Esophagus (tissue), 2 donors: ENCODE measurements around the gene PLEKHG2. TPM values are rescaled to one million over a fixed set of nuclear protein-coding genes. Genes with fewer than 3 reads are reported as not detected.

ENCODE experiments used
- H3K27ac ChIP-seq, 2 donors: one replicate each; pipeline ENCODE4 v1.5.1; 2013; ENCODE audit warnings: low read depth in 2 of 2, mild to moderate bottlenecking in 2 of 2, inconsistent platforms in 1 of 2, low read length in 1 of 2, moderate library complexity in 1 of 2
- H3K27me3 ChIP-seq, 2 donors: one replicate each; pipeline ENCODE4 v1.6.1; 2013; ENCODE audit warnings: low read length in 2 of 2, control low read depth in 1 of 2, mild to moderate bottlenecking in 1 of 2; ENCODE audit not compliant: insufficient read depth in 2 of 2, control insufficient read depth in 1 of 2
- H3K36me3 ChIP-seq, 2 donors: one replicate each; pipeline ENCODE4 v1.6.1; 2013; ENCODE audit warnings: low read length in 1 of 2; ENCODE audit not compliant: control insufficient read depth in 2 of 2, insufficient read depth in 2 of 2
- H3K4me1 ChIP-seq, 2 donors: one replicate each; pipeline ENCODE4 v1.6.1; 2013; ENCODE audit warnings: low read length in 1 of 2; ENCODE audit not compliant: control insufficient read depth in 2 of 2, insufficient read depth in 2 of 2
- H3K4me3 ChIP-seq, 2 donors: one replicate each; pipeline ENCODE4 v1.5.1; 2013; ENCODE audit warnings: low read length in 2 of 2, mild to moderate bottlenecking in 2 of 2, low read depth in 1 of 2, moderate library complexity in 1 of 2
- H3K9me3 ChIP-seq, 2 donors: one replicate each; pipeline ENCODE4 v1.6.1; 2013; ENCODE audit warnings: mild to moderate bottlenecking in 2 of 2, low read depth in 1 of 2, low read length in 1 of 2, moderate library complexity in 1 of 2; ENCODE audit not compliant: control insufficient read depth in 2 of 2, insufficient read depth in 1 of 2
- WGBS, 2 donors: extraction: QIAGEN DNeasy Blood & Tissue Kit; methylation state at CpG; one replicate each; pipeline ENCODE4 v1.1.7; 2013; 5-methylcytosine and 5-hydroxymethylcytosine counted together
- polyA plus RNA-seq, 2 donors: library from polyadenylated mRNA; stranded (reverse); fragments of 200-250 nt; gene quantifications; one replicate each; pipeline ENCODE4 v1.2.3, GENCODE V29; 2013
- donor health status: healthy with polysubstance abuse.
- donor health status: Bipolar disorder and iron deficiency.

The PLEKHG2 gene
- polyA plus RNA-seq, 2 donors, result 3.8 to 9.2 TPM

DNA sequence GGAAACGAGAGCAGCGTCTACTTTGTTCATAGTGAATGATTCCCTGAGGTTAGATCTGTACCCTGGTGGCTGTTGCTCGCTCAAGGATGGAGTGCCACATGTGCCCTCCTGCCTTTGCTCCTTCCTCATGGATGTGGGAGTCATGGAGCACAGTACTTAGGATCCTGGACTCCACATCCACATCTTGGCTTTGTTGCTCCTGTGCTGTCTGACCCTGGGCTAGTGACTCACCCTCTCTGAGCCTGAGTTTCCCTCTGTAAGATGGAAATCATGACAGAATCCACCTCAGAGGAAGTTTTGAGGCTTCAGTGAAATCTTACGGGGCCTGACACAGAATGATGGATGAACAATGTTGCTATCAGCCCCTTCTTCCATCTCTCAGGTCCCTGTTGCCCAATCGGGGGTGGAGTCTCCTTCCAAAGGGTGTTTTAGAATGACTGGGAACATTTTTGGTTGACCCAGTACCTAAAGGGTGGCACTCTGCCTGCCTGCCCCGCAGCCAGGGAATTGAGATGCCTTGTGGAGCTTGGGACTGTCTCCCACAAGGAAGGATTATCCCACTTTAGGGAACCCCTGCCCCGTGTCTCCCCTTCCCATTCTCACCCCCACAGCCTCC, 58.4 kb downstream of the PLEKHG2 start:
- H3K4me1 ChIP-seq, result no peaks in the 10 kb centered on the region
- no peak overlapping the region for H3K27ac ChIP-seq
- no peak overlapping the region for H3K4me3 ChIP-seq
- H3K27me3 ChIP-seq, result no peaks in the 10 kb centered on the region
- no peaks in the 10 kb centered on the region for H3K9me3 ChIP-seq
- H3K36me3 ChIP-seq, result peaks cover 49 to 91% of the 10 kb centered on the region in 2 donors
- WGBS, 2 donors, result 84 to 85% methylated on average over 7 of the region's 7 CpGs

DNA sequence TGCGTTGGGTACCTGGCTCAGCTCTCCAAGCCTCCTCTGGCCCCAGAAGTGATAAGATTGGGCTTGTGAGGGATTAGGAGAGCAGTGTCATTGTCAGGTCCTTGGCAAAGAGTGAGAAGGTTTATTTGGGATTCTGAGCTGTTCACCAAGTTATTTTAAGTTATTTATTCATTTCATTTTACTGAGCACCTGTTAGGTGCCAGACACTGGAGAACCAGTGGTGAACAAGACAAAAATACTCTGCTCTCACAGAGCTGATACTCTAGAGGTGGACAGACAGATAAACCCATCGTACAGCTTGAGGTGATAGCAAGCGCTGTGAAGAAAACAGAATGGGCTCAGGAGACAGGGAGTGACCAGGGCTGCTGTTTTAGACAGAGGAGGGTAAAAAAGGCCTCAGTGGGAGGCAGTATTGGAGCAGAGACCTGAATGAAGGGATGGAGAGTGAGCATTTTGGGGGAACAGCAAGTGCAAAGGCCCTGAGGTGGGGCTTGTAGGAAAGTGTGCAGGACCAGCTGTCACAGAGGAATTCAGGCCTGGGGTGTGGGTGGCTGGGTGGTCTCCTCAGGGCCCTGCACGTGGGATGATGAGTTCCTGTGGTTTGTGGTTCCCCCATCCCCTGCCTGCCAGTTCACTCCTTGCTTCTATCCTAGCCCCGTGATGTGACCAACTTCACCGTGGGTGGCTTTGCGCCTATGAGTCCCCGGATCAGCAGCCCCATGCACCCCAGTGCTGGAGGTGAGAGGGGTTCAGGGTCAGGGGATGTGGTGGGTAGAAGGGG, 59.5 kb downstream of the PLEKHG2 start:
- H3K4me3 ChIP-seq, result no peak overlapping the region
- H3K27me3 ChIP-seq, result no peaks in the 10 kb centered on the region
- WGBS, 2 donors, result 84 to 85% methylated on average over 8 of the region's 8 CpGs
- no peaks in the 10 kb centered on the region for H3K4me1 ChIP-seq
- H3K27ac ChIP-seq, result no peak overlapping the region
- H3K9me3 ChIP-seq, result no peaks in the 10 kb centered on the region
- H3K36me3 ChIP-seq, result peaks cover 42 to 86% of the 10 kb centered on the region in 2 donors

DNA sequence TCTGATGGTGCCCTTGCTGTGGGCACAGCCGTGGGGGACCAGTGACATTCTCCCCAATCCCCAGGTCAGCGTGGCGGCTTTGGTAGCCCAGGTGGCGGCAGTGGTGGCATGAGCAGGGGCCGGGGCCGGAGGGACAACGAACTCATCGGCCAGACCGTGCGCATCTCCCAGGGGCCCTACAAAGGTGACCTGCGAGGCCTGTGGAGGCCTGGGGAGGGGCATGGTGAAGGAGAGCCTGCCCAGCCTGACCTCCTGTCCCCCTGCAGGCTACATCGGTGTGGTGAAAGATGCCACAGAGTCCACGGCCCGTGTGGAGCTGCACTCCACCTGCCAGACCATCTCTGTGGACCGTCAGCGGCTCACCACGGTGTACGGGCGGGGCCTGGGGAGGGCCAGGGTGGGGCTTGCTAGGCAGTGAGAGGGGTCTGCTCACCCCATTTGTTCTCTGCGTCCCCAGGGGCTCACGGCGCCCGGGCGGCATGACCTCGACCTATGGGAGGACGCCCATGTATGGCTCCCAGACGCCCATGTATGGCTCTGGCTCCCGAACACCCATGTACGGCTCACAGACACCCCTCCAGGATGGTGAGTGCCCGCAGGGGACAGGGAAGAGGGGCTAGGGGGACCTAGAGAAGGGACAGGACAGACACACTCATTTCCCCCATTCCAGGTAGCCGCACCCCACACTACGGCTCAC, 60.4 kb downstream of the PLEKHG2 start:
- Histone ChIP-seq H3K4me3 (no peak overlapping the region), H3K36me3 (peaks cover 42 to 80% of the 10 kb centered on the region in 2 donors), H3K4me1 (no peaks in the 10 kb centered on the region), H3K27me3 (no peaks in the 10 kb centered on the region), H3K9me3 (no peaks in the 10 kb centered on the region), H3K27ac (no peak overlapping the region)
- 86 to 88% methylated on average over 27 to 32 of the region's 32 CpGs for WGBS, 2 donors

GRCh38 chr19:39473443-39473960, 61.0 kb downstream of the PLEKHG2 start:
- Histone ChIP-seq H3K9me3 (no peaks in the 10 kb centered on the region), H3K4me1 (no peaks in the 10 kb centered on the region), H3K4me3 (no peak overlapping the region), H3K27me3 (no peaks in the 10 kb centered on the region), H3K27ac (no peak overlapping the region), H3K36me3 (peaks cover 37 to 74% of the 10 kb centered on the region in 2 donors)
- 84 to 87% methylated on average over 11 of the region's 11 CpGs for WGBS, 2 donors

- H3K27ac ChIP-seq, result no peak overlapping the region
- no peaks in the 10 kb centered on the region for H3K4me1 ChIP-seq
- H3K36me3 ChIP-seq, result peaks cover 35 to 67% of the 10 kb centered on the region in 2 donors
- no peaks in the 10 kb centered on the region for H3K27me3 ChIP-seq
- H3K4me3 ChIP-seq, result no peak overlapping the region
- H3K9me3 ChIP-seq, result no peaks in the 10 kb centered on the region
- WGBS, 2 donors, result 47 to 48% methylated on average over 9 of the region's 9 CpGs
These were observed 61.7 kb downstream of the PLEKHG2 start for GRCh38 chr19:39474139-39474620.

DNA sequence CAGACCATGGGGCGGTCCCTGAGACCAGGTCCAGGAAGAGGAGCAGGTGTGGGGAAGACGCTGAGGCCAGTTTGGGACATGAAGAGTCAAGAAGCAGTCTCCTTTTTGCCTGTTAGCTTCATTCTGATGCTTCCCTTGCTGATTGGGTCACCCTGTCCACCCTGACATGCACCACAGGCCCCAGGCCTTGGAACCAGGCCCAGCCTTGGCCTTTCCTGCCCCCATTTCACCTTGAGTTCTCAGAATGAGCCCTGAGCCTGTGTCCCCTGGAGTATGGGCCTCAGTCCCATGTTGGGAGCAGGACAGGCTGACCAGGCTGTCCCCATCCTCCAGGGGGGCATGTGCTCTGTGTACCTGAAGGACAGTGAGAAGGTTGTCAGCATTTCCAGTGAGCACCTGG, 63.3 kb downstream of the PLEKHG2 start:
- Histone ChIP-seq H3K36me3 (peaks cover 28 to 53% of the 10 kb centered on the region in 2 donors), H3K4me1 (no peaks in the 10 kb centered on the region)
- 85 to 92% methylated on average over 2 of the region's 2 CpGs for WGBS, 2 donors

More for the DNA sequence above, 63.3 kb downstream of the PLEKHG2 start:
- no peaks in the 10 kb centered on the region for H3K27me3 ChIP-seq
- H3K9me3 ChIP-seq, result no peaks in the 10 kb centered on the region
- no peak overlapping the region for H3K27ac ChIP-seq
- no peak overlapping the region for H3K4me3 ChIP-seq

Other genes starting within 250 kb of the PLEKHG2 start
- 100 to 1,000 TPM; 296 to 510 TPM for gene NCCRP1, start 215.7 kb upstream of the PLEKHG2 start, polyA plus RNA-seq
- gene SYCN, start 208.4 kb upstream of the PLEKHG2 start, polyA plus RNA-seq, result under 1 TPM in 1 of 2 donors, not detected in 1; 0.22 TPM
- not detected for gene IFNL3, start 167.7 kb upstream of the PLEKHG2 start, polyA plus RNA-seq
- not detected for gene IFNL4, start 163.8 kb upstream of the PLEKHG2 start, polyA plus RNA-seq
- gene IFNL2, start 144.3 kb upstream of the PLEKHG2 start, polyA plus RNA-seq, result not detected
- gene IFNL1, start 116.3 kb upstream of the PLEKHG2 start, polyA plus RNA-seq, result not detected
- gene LRFN1, start 91.8 kb upstream of the PLEKHG2 start, polyA plus RNA-seq, result under 1 TPM; 0.53 to 0.65 TPM
- 10 to 100 TPM; 11.5 to 13.3 TPM for gene GMFG, start 76.6 kb upstream of the PLEKHG2 start, polyA plus RNA-seq
- gene SAMD4B, start 70.2 kb upstream of the PLEKHG2 start, polyA plus RNA-seq, result 100 to 1,000 TPM in 1 of 2 donors, 10 to 100 TPM in 1; 78.7 to 140 TPM
- gene PAF1, start 21.6 kb upstream of the PLEKHG2 start, polyA plus RNA-seq, result 10 to 100 TPM; 41.8 to 43.0 TPM
- gene MED29, start 21.3 kb upstream of the PLEKHG2 start, polyA plus RNA-seq, result 10 to 100 TPM; 15.6 to 22.7 TPM
- 100 to 1,000 TPM; 249 to 382 TPM for gene ZFP36, start 5.8 kb upstream of the PLEKHG2 start, polyA plus RNA-seq
- gene RPS16, start 23.3 kb downstream of the PLEKHG2 start, polyA plus RNA-seq, result 1,000 to 10,000 TPM; 1,628 to 3,096 TPM
- gene SUPT5H, start 32.9 kb downstream of the PLEKHG2 start, polyA plus RNA-seq, result 10 to 100 TPM; 51.5 to 90.2 TPM
- gene TIMM50, start 68.2 kb downstream of the PLEKHG2 start, polyA plus RNA-seq, result 10 to 100 TPM; 42.3 to 42.4 TPM
- gene DLL3, start 86.3 kb downstream of the PLEKHG2 start, polyA plus RNA-seq, result under 1 TPM in 1 of 2 donors, not detected in 1; 0.04 TPM
- not detected for gene SELENOV, start 102.5 kb downstream of the PLEKHG2 start, polyA plus RNA-seq
- under 1 TPM; 0.57 to 0.80 TPM for gene EID2B, start 120.2 kb downstream of the PLEKHG2 start, polyA plus RNA-seq
- 10 to 100 TPM; 11.6 to 16.7 TPM for gene EID2, start 127.5 kb downstream of the PLEKHG2 start, polyA plus RNA-seq
- gene LGALS13, start 189.9 kb downstream of the PLEKHG2 start, polyA plus RNA-seq, result not detected
- not detected for gene LGALS16, start 243.2 kb downstream of the PLEKHG2 start, polyA plus RNA-seq